Astrocyte (in vitro differentiated cells and primary cell): ENCODE measurements around the gene SPACA7. TPM values are rescaled to one million over a fixed set of nuclear protein-coding genes. Genes with fewer than 3 reads are reported as not detected.

Experiments
- DNase-seq: peaks from one replicate; pipeline ENCODE4 v3.0.0-alpha.2; 2010; ENCODE audit warnings: low read depth
- FAIRE-seq: peaks from 2 replicates; lab custom pipeline; 2011; peaks lifted over from hg19 to GRCh38; lab: Jason Lieb, UNC
- H2AFZ ChIP-seq: 2 replicates; pipeline ENCODE4 v1.6.0; 2012; ENCODE audit warnings: low read depth, low read length, inconsistent platforms
- H3K27ac ChIP-seq: 2 replicates; pipeline ENCODE4 v1.5.1; 2011; ENCODE audit warnings: low read depth, low read length, inconsistent platforms
- H3K27me3 ChIP-seq: 2 replicates; pipeline ENCODE4 v1.6.0; 2011; ENCODE audit warnings: low read length, inconsistent platforms; ENCODE audit not compliant: insufficient read depth
- H3K36me3 ChIP-seq: 2 replicates; pipeline ENCODE4 v1.5.1; 2011; ENCODE audit warnings: low read length, inconsistent platforms; ENCODE audit not compliant: insufficient read depth
- H3K4me1 ChIP-seq: 2 replicates; pipeline ENCODE4 v1.5.1; 2011; ENCODE audit warnings: low read length, inconsistent platforms; ENCODE audit not compliant: insufficient read depth
- H3K4me2 ChIP-seq: 2 replicates; pipeline ENCODE4 v1.6.0; 2012; ENCODE audit warnings: low read length, inconsistent platforms
- H3K4me3 ChIP-seq: 2 replicates; pipeline ENCODE4 v1.5.1; 2011; ENCODE audit warnings: low read depth, mild to moderate bottlenecking, low read length, inconsistent platforms; ENCODE audit not compliant: insufficient read depth
- H3K79me2 ChIP-seq: 2 replicates; pipeline ENCODE4 v1.6.0; 2012; ENCODE audit warnings: mild to moderate bottlenecking, low read length, inconsistent platforms; ENCODE audit not compliant: insufficient read depth
- H3K9ac ChIP-seq: 2 replicates; pipeline ENCODE4 v1.6.0; 2012; ENCODE audit warnings: mild to moderate bottlenecking, low read length, inconsistent platforms
- H3K9me3 ChIP-seq: 2 replicates; pipeline ENCODE4 v1.5.1; 2012; ENCODE audit warnings: low read depth, mild to moderate bottlenecking, low read length, inconsistent platforms; ENCODE audit not compliant: insufficient read depth
- H4K20me1 ChIP-seq: 2 replicates; pipeline ENCODE4 v1.6.0; 2012; ENCODE audit warnings: low read length, inconsistent platforms; ENCODE audit not compliant: insufficient read depth
- H3K27ac Mint-ChIP-seq: one replicate; pipeline ENCODE4 v1.8.0; 2021; ENCODE audit warnings: mild to moderate bottlenecking, mixed read lengths; ENCODE audit not compliant: unreplicated experiment
- H3K27me3 Mint-ChIP-seq: one replicate; pipeline ENCODE4 v1.8.0; 2021; ENCODE audit warnings: low read depth, mixed read lengths; ENCODE audit not compliant: unreplicated experiment
- H3K36me3 Mint-ChIP-seq: one replicate; pipeline ENCODE4 v1.8.0; 2021; ENCODE audit warnings: low read depth, mixed read lengths; ENCODE audit not compliant: unreplicated experiment
- H3K4me1 Mint-ChIP-seq: one replicate; pipeline ENCODE4 v1.8.0; 2021; ENCODE audit warnings: low read depth, mixed read lengths; ENCODE audit not compliant: unreplicated experiment
- H3K4me3 Mint-ChIP-seq: one replicate; pipeline ENCODE4 v1.8.0; 2021; ENCODE audit warnings: mild to moderate bottlenecking, moderate library complexity, mixed read lengths; ENCODE audit not compliant: unreplicated experiment
- H3K9me3 Mint-ChIP-seq: one replicate; pipeline ENCODE4 v1.8.0; 2021; ENCODE audit warnings: mild to moderate bottlenecking, mixed read lengths; ENCODE audit not compliant: unreplicated experiment
- EZH2 ChIP-seq: IDR thresholded peaks from 2 replicates; pipeline ENCODE4 v1.6.1; 2012; ENCODE audit warnings: mild to moderate bottlenecking, low read length, inconsistent platforms; ENCODE audit not compliant: insufficient read depth
- total RNA-seq: library from RNA; stranded (reverse); gene quantifications from 2 replicates; pipeline ENCODE4 v1.2.1, GENCODE V29; 2021
- TF ChIP-seq, protein P1 (sequence below): IDR thresholded peaks from 2 replicates; pipeline ENCODE4 v1.5.1; 2011; ENCODE audit warnings: low read depth, mild to moderate bottlenecking, inconsistent platforms, low read length, moderate library complexity; ENCODE audit not compliant: insufficient read depth

The SPACA7 gene
- total RNA-seq, 1 donor from 2014 or later, result not detected

DNA sequence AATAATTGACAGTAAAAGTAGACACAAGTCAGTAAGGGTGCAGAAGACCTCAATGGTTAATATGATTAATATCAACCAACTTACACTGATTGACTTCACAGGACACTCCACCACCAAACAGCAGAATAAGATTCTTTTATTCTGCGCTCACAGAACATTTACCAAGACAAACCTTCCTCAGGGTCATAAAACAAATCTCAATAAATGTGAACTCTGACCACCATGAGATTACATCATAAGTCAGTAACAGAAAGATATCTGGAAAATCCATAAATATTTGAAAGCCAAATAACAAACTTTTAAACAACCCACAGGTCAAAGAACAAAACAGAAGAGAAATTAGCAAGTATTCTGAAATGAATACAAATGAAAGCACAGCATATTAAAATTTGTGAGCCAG lies 99.7 kb downstream of the SPACA7 start:
- Histone ChIP-seq H3K9ac (no peak overlapping the region), H2AFZ (no peak overlapping the region), H4K20me1 (no peaks in the 10 kb centered on the region), H3K27ac (no peak overlapping the region), H3K9me3 (no peaks in the 10 kb centered on the region), H3K27me3 (no peaks in the 10 kb centered on the region), H3K4me1 (no peaks in the 10 kb centered on the region), H3K4me2 (no peak overlapping the region), H3K4me3 (no peak overlapping the region), H3K79me2 (no peaks in the 10 kb centered on the region), H3K36me3 (no peaks in the 10 kb centered on the region)
- H3K27me3 Mint-ChIP-seq, result no peaks in the 10 kb centered on the region
- no peaks in the 10 kb centered on the region for H3K36me3 Mint-ChIP-seq
- H3K4me3 Mint-ChIP-seq, result no peak overlapping the region
- H3K4me1 Mint-ChIP-seq, result no peaks in the 10 kb centered on the region
- H3K27ac Mint-ChIP-seq, result no peak overlapping the region
- no peaks in the 10 kb centered on the region for H3K9me3 Mint-ChIP-seq
- TF ChIP-seq, protein P1, sequence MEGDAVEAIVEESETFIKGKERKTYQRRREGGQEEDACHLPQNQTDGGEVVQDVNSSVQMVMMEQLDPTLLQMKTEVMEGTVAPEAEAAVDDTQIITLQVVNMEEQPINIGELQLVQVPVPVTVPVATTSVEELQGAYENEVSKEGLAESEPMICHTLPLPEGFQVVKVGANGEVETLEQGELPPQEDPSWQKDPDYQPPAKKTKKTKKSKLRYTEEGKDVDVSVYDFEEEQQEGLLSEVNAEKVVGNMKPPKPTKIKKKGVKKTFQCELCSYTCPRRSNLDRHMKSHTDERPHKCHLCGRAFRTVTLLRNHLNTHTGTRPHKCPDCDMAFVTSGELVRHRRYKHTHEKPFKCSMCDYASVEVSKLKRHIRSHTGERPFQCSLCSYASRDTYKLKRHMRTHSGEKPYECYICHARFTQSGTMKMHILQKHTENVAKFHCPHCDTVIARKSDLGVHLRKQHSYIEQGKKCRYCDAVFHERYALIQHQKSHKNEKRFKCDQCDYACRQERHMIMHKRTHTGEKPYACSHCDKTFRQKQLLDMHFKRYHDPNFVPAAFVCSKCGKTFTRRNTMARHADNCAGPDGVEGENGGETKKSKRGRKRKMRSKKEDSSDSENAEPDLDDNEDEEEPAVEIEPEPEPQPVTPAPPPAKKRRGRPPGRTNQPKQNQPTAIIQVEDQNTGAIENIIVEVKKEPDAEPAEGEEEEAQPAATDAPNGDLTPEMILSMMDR, result no peak
- no peak for TF ChIP-seq EZH2
- DNase-seq (no peak), FAIRE-seq (no peak)

DNA sequence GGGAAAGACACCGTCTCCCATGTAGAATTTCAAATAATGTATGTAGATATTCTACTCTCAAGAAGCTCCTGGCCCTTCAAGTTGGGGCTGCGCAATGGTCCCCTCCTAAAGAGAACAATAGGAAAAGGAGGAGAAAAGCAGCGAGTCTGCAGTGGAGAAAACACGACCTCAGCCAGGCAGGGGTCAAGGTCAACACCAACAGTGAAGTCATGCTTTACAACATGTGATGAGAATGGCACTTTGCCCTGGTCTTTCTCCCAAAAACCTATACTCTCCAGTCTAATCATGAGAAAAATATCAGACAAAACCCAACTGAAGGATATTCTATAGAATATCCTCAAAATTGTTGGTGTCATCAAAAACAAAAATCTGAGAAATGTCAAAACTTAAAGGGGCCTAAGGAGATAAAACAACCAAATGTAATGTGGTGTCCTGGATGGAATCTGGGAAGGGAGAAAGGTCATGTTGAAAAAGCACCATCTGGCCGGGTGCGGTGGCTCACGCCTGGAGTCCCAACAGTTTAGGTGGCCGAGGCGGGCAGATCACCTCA lies 101.0 kb downstream of the SPACA7 start:
- H3K4me2 ChIP-seq, result no peak overlapping the region
- TF ChIP-seq, protein P1, result no peak
- no peak for TF ChIP-seq EZH2
- H3K4me3 ChIP-seq, result no peak overlapping the region
- DNase-seq (no peak), FAIRE-seq (no peak)
- H2AFZ ChIP-seq, result no peak overlapping the region
- H3K4me1 Mint-ChIP-seq, result no peaks in the 10 kb centered on the region
- no peaks in the 10 kb centered on the region for H3K36me3 ChIP-seq
- H3K27ac ChIP-seq, result no peak overlapping the region
- no peaks in the 10 kb centered on the region for H3K79me2 ChIP-seq
- no peaks in the 10 kb centered on the region for H3K27me3 ChIP-seq
- H3K36me3 Mint-ChIP-seq, result no peaks in the 10 kb centered on the region
- H3K27me3 Mint-ChIP-seq, result no peaks in the 10 kb centered on the region
- no peak overlapping the region for H3K27ac Mint-ChIP-seq
- H3K4me3 Mint-ChIP-seq, result no peak overlapping the region
- no peak overlapping the region for H3K9ac ChIP-seq
- no peaks in the 10 kb centered on the region for H3K9me3 Mint-ChIP-seq
- no peaks in the 10 kb centered on the region for H3K4me1 ChIP-seq
- no peaks in the 10 kb centered on the region for H3K9me3 ChIP-seq
- H4K20me1 ChIP-seq, result no peaks in the 10 kb centered on the region

DNA sequence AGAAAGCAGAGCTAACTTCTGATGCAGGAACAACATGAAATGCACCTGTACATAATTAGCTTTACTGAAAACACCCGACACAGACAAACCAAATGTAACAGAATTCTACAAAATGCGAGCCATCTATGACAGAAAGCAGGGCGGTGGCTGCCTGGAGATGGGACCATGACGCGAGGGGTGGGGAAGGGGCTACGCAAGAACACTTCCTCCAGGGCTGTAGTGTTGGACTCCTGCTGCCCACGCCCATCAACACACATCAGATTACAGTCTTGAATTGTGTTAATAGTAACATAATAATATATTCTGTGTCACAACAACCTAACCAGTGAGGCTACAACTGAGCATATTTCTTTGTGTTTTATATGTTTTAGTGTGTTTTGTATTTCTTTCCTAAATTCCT lies 103.2 kb downstream of the SPACA7 start:
- H3K4me3 Mint-ChIP-seq, result no peak overlapping the region
- no peaks in the 10 kb centered on the region for H3K4me1 Mint-ChIP-seq
- Histone ChIP-seq H2AFZ (no peak overlapping the region), H3K27me3 (no peaks in the 10 kb centered on the region), H3K9ac (no peak overlapping the region), H3K4me3 (no peak overlapping the region), H3K27ac (no peak overlapping the region), H3K79me2 (no peaks in the 10 kb centered on the region), H3K4me1 (no peaks in the 10 kb centered on the region), H3K4me2 (no peak overlapping the region), H3K9me3 (no peaks in the 10 kb centered on the region), H3K36me3 (no peaks in the 10 kb centered on the region), H4K20me1 (no peaks in the 10 kb centered on the region)
- H3K36me3 Mint-ChIP-seq, result no peaks in the 10 kb centered on the region
- no peaks in the 10 kb centered on the region for H3K27me3 Mint-ChIP-seq
- H3K9me3 Mint-ChIP-seq, result no peaks in the 10 kb centered on the region
- TF ChIP-seq EZH2, result no peak
- TF ChIP-seq, protein P1, result no peak
- H3K27ac Mint-ChIP-seq, result no peak overlapping the region
- DNase-seq (no peak), FAIRE-seq (no peak)
